H1 (cell line): ENCODE results near the gene C9orf43. TPM values are rescaled to one million over a fixed set of nuclear protein-coding genes. Genes with fewer than 3 reads are reported as not detected.

ENCODE experiments used
- CTCF ChIA-PET: fragments of 300-600 bp; sonication (Branson Sonifier 250); formaldehyde crosslinking; loops from one replicate; lab custom pipeline; 2021; ENCODE audit not compliant: partially characterized antibody; lab: Charles Lee
- POLR2A ChIA-PET: fragments of 300-600 bp; sonication (Branson Sonifier 250); formaldehyde crosslinking; loops from one replicate; lab custom pipeline; 2021; ENCODE audit warnings: inconsistent platforms; ENCODE audit not compliant: partially characterized antibody; lab: Charles Lee
- DNase-seq, 2 experiments: peaks; one replicate each; pipeline versions ENCODE4 v3.0.0 to v3.0.0-alpha.2; 2010 to 2022; ENCODE audit warnings: low spot score in 2 of 2, low read depth in 1 of 2, mixed read lengths in 1 of 2
- FAIRE-seq: peaks from 2 replicates; lab custom pipeline; 2011; peaks lifted over from hg19 to GRCh38; lab: Jason Lieb, UNC
- H2AFZ ChIP-seq: 2 replicates; pipeline ENCODE4 v1.8.1; 2012; ENCODE audit warnings: low read length, inconsistent platforms
- H2AK5ac ChIP-seq: 2 replicates; pipeline ENCODE4 v1.6.1; 2013; ENCODE audit warnings: low read depth, low read length
- H2BK120ac ChIP-seq: replicated peaks from 2 replicates; pipeline ENCODE3; 2013; ENCODE audit warnings: low read depth, low read length, inconsistent platforms
- H2BK12ac ChIP-seq: 2 replicates; pipeline ENCODE4 v1.6.1; 2013; ENCODE audit warnings: low read depth, low read length
- H2BK15ac ChIP-seq: 2 replicates; pipeline ENCODE4 v1.6.1; 2013; ENCODE audit warnings: low read length
- H2BK20ac ChIP-seq: 2 replicates; pipeline ENCODE4 v1.6.1; 2013; ENCODE audit warnings: low read length
- H2BK5ac ChIP-seq: 2 replicates; pipeline ENCODE4 v1.6.1; 2013; ENCODE audit warnings: low read depth, low read length
- H3K14ac ChIP-seq: 2 replicates; pipeline ENCODE4 v1.6.1; 2013; ENCODE audit warnings: inconsistent platforms; ENCODE audit not compliant: insufficient read length
- H3K18ac ChIP-seq: 2 replicates; pipeline ENCODE4 v1.6.1; 2013; ENCODE audit warnings: low read length; ENCODE audit errors: extremely low read depth
- H3K23ac ChIP-seq: 2 replicates; pipeline ENCODE4 v1.6.1; 2013; ENCODE audit warnings: inconsistent platforms; ENCODE audit not compliant: insufficient read length
- H3K23me2 ChIP-seq: 2 replicates; pipeline ENCODE4 v1.6.1; 2013; ENCODE audit warnings: low read depth, low read length
- H3K27ac ChIP-seq: 2 replicates; pipeline ENCODE4 v1.6.1; 2011; ENCODE audit warnings: low read depth, low read length, inconsistent platforms
- H3K27me3 ChIP-seq, 4 experiments: replicated peaks in 1 of 4; 1 replicate in 1 of 4; 2 replicates in 3 of 4; pipeline versions ENCODE4 v1.6.1 to v1.8.1; 2011 to 2013; ENCODE audit warnings: low read length in 3 of 4, mild to moderate bottlenecking in 3 of 4, inconsistent platforms in 2 of 4, mixed read lengths in 2 of 4, moderate library complexity in 1 of 4; ENCODE audit not compliant: control insufficient read depth in 3 of 4, insufficient read depth in 3 of 4; ENCODE audit errors: extremely low read depth in 1 of 4
- H3K36me3 ChIP-seq, 4 experiments: 2 replicates each; pipeline versions ENCODE4 v1.6.1 to v1.8.1; 2011 to 2013; ENCODE audit warnings: mild to moderate bottlenecking in 4 of 4, low read length in 3 of 4, moderate library complexity in 2 of 4, control low read depth in 1 of 4, inconsistent platforms in 1 of 4; ENCODE audit not compliant: insufficient read depth in 4 of 4, control insufficient read depth in 2 of 4
- H3K4ac ChIP-seq: replicated peaks from 2 replicates; pipeline ENCODE3; 2013; ENCODE audit warnings: low read length, low read depth, mixed read lengths, inconsistent platforms; ENCODE audit not compliant: insufficient read length
- H3K4me1 ChIP-seq, 4 experiments: replicated peaks in 1 of 4; 1 replicate in 1 of 4; 2 replicates in 3 of 4; pipeline versions ENCODE4 v1.6.1 to v1.8.1; 2011 to 2013; ENCODE audit warnings: low read length in 3 of 4, inconsistent platforms in 2 of 4, mixed read lengths in 1 of 4; ENCODE audit not compliant: insufficient read depth in 4 of 4, control insufficient read depth in 3 of 4
- H3K4me2 ChIP-seq, 2 experiments: 2 replicates each; pipeline versions ENCODE4 v1.6.1 to v1.8.1; 2011 to 2013; ENCODE audit warnings: low read depth in 2 of 2, low read length in 2 of 2, control low read depth in 1 of 2, inconsistent platforms in 1 of 2, mild to moderate bottlenecking in 1 of 2; ENCODE audit not compliant: insufficient read depth in 1 of 2
- H3K4me3 ChIP-seq, 4 experiments: fragments of 200-600, 300-600 bp in 1 of 4; sonication (generic), shearing (Covaris generic), sonication (Bioruptor Twin) in 1 of 4; 2 replicates each; pipeline versions ENCODE4 v1.5.1 to v1.8.1; 2011 to 2016; ENCODE audit warnings: low read length in 4 of 4, low read depth in 3 of 4, control low read depth in 2 of 4, inconsistent platforms in 2 of 4, mild to moderate bottlenecking in 2 of 4, mixed read lengths in 1 of 4, moderate library complexity in 1 of 4; ENCODE audit not compliant: insufficient read depth in 2 of 4; ENCODE audit errors: extremely low read depth in 1 of 4
- H3K56ac ChIP-seq: replicated peaks from 2 replicates; pipeline ENCODE3; 2013; ENCODE audit warnings: low read depth, mild to moderate bottlenecking, mixed read lengths, low read length, inconsistent platforms; ENCODE audit not compliant: insufficient read length
- H3K79me1 ChIP-seq: 2 replicates; pipeline ENCODE4 v1.6.1; 2013; ENCODE audit warnings: low read depth, low read length, control low read depth
- H3K79me2 ChIP-seq, 2 experiments: 2 replicates each; pipeline versions ENCODE4 v1.6.1 to v1.8.1; 2012 to 2013; ENCODE audit warnings: low read length in 2 of 2, mild to moderate bottlenecking in 2 of 2, inconsistent platforms in 1 of 2; ENCODE audit not compliant: insufficient read depth in 2 of 2, control insufficient read depth in 1 of 2
- H3K9ac ChIP-seq, 4 experiments: replicated peaks in 1 of 4; 1 replicate in 1 of 4; 2 replicates in 3 of 4; pipeline versions ENCODE4 v1.6.1 to v1.8.1; 2011 to 2013; ENCODE audit warnings: low read depth in 3 of 4, low read length in 3 of 4, control low read depth in 2 of 4, mild to moderate bottlenecking in 2 of 4, moderate library complexity in 2 of 4, inconsistent platforms in 1 of 4; ENCODE audit errors: extremely low read depth in 1 of 4
- H3K9me3 ChIP-seq, 2 experiments: 2 replicates each; pipeline versions ENCODE4 v1.6.1 to v1.8.1; 2012 to 2013; ENCODE audit warnings: mild to moderate bottlenecking in 2 of 2, moderate library complexity in 2 of 2, control low read depth in 1 of 2, inconsistent platforms in 1 of 2, low read depth in 1 of 2, low read length in 1 of 2, mixed read lengths in 1 of 2; ENCODE audit not compliant: insufficient read depth in 2 of 2
- H4K20me1 ChIP-seq, 2 experiments: replicated peaks in 1 of 2; 2 replicates each; pipeline versions ENCODE3 to v1.8.1; 2011 to 2013; ENCODE audit warnings: inconsistent platforms in 2 of 2, low read length in 2 of 2, mild to moderate bottlenecking in 1 of 2; ENCODE audit not compliant: insufficient read depth in 2 of 2, control insufficient read depth in 1 of 2
- H4K5ac ChIP-seq: 2 replicates; pipeline ENCODE4 v1.6.1; 2013; ENCODE audit warnings: low read length, low read depth, mixed read lengths, inconsistent platforms; ENCODE audit not compliant: insufficient read length
- H4K8ac ChIP-seq: 2 replicates; pipeline ENCODE4 v1.8.0; 2013; ENCODE audit warnings: mild to moderate bottlenecking, moderate library complexity, low read length, inconsistent platforms; ENCODE audit not compliant: insufficient read depth; ENCODE audit errors: extremely low read depth
- H4K91ac ChIP-seq: replicated peaks from 2 replicates; pipeline ENCODE3; 2013; ENCODE audit warnings: low read length, mixed read lengths, inconsistent platforms; ENCODE audit not compliant: insufficient read length
- CTCF ChIP-seq, 3 experiments: IDR thresholded peaks; 1 replicate in 2 of 3; 2 replicates in 1 of 3; pipeline versions ENCODE4 v1.5.1 to v1.6.1; 2011; ENCODE audit warnings: low read length in 3 of 3, mild to moderate bottlenecking in 3 of 3, inconsistent platforms in 2 of 3, low read depth in 1 of 3, moderate library complexity in 1 of 3; ENCODE audit not compliant: insufficient read depth in 1 of 3; ENCODE audit errors: control extremely low read depth in 1 of 3
- POU5F1 ChIP-seq: IDR thresholded peaks from 2 replicates; pipeline ENCODE4 v1.6.1; 2011; ENCODE audit warnings: low read depth, mild to moderate bottlenecking, low read length, moderate library complexity
- SAP30 ChIP-seq: fragments of 300-600 bp; sonication (generic); IDR thresholded peaks from 2 replicates; pipeline ENCODE4 v1.7.1; 2012; ENCODE audit warnings: low read length, moderate library complexity, mild to moderate bottlenecking, inconsistent platforms; ENCODE audit not compliant: insufficient read depth, insufficient replicate concordance
- WGBS, 2 experiments: shearing (Covaris generic) in 1 of 2; methylation state at CpG; one replicate each; pipeline versions ENCODE4 v1.1.6 to v1.1.7; 2013 to 2015; ENCODE audit warnings: low lambda C conversion rate in 2 of 2, mixed read lengths in 2 of 2, inconsistent platforms in 1 of 2, low coverage in 1 of 2, missing lambda C conversion rate in 1 of 2; ENCODE audit not compliant: insufficient replicate concordance in 2 of 2, insufficient coverage in 1 of 2, insufficient read length in 1 of 2; ENCODE audit errors: extremely low coverage in 1 of 2, missing lambda C conversion rate in 1 of 2; 5-methylcytosine and 5-hydroxymethylcytosine counted together
- polyA plus RNA-seq, 7 experiments: library from polyadenylated mRNA; depleted of rRNA in 3 of 7; stranded (reverse) in 5 of 7; unstranded in 2 of 7; fragments of >200 nt in 5 of 7; fragments of 200-250 nt in 2 of 7; gene quantifications; 1 replicate in 5 of 7; 2 replicates in 1 of 7; 4 replicates in 1 of 7; pipeline versions ENCODE4 v1.2.1 to v1.2.3, GENCODE V29; 2011 to 2013; ENCODE audit warnings: missing spikeins in 2 of 7, mixed read lengths in 2 of 7
- total RNA-seq: library from RNA; stranded (reverse); fragmentation: NEBNext Ultra II Directional; extraction: Animal tissue kit (Norgen Biotek cat#: 25700); gene quantifications from 2 replicates; pipeline ENCODE4 v1.2.1, GENCODE V29; 2021

C9orf43 gene
- total and polyA plus RNA-seq, 2 of the 8 experiments (the other 6 are each of a cell fraction or from before 2014, with no cell fraction given): 0.35 to 0.52 TPM

DNA sequence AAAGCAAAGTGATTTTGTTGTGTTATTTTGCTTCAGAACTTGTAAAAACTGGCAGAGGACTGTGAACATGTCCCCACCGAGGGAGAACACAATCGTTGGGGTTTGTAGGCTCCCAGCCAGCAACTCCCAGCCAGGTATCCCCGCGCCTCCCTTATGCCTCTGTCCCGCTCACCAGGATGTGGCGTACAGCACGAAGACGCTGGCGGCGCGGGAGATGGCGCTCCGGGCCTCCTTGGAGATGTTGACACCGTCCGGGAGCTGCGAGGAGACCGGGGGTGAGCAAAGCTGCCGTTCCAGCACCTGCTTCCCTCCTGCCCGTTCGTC, 702 bp upstream of the C9orf43 start:
- H4K5ac ChIP-seq: peak overlapping the region; percentile 88
- ChIA-PET POLR2A (interaction anchor here (0.7 to 3.4 kb wide), 41 partner anchors 9 to 987 kb away, joined by 3 to 43 read pairs (median 4); partner anchors contain the start of genes ALAD, CDC26, FKBP15 and HDHD3), CTCF (interaction anchor here (0.7 to 2.6 kb wide), 11 partner anchors 9 to 248 kb away, joined by 3 to 7 read pairs (median 4); partner anchors contain the start of gene ALAD)
- H2BK15ac ChIP-seq: no peak overlapping the region
- FAIRE-seq (no peak), DNase-seq (no peak)
- H3K27me3 ChIP-seq: no peaks in the 10 kb centered on the region
- 0 out of 2 replicates have a peak overlapping the region, but pooled peaks have one; percentile 32 for H2AK5ac ChIP-seq
- H2BK12ac ChIP-seq: peak overlapping the region; percentile 96; the same call in 1 of the 2 replicates
- WGBS, 2 experiments: 3% methylated on average over 20 of the region's 20 CpGs; no CpG with 5 or more reads in 1 of the 2 experiments
- no peak overlapping the region for H3K23ac ChIP-seq
- no peak overlapping the region for H3K4ac ChIP-seq
- TF ChIP-seq SAP30: peak; percentile 50
- TF ChIP-seq POU5F1: no peak
- TF ChIP-seq CTCF (IDR thresholded peaks at IDR 0.05; ENCODE audit: control extremely low read depth in 1 of 3, insufficient read depth in 1 of 3, low read depth in 1 of 3, low read length in 3 of 3): peak in 1 of 3 experiments; percentile 0; a peak in 1 of 4 replicates
- H3K4me2 ChIP-seq: peak overlapping the region; percentile 92 to 98
- H2AFZ ChIP-seq: peak overlapping the region; percentile 16; the same call in 1 of the 2 replicates
- no peak overlapping the region for H2BK120ac ChIP-seq
- H3K56ac ChIP-seq: peak overlapping the region; percentile 73
- H3K79me2 ChIP-seq: peaks cover 0 to 22% of the 10 kb centered on the region in 2 experiments; a peak in 3 of 4 replicates
- H3K36me3 ChIP-seq: peaks cover 14 to 20% (median 16%) of the 10 kb centered on the region in 4 experiments
- no peak overlapping the region for H2BK20ac ChIP-seq
- peak overlapping the region; percentile 93 for H3K18ac ChIP-seq
- no peaks in the 10 kb centered on the region for H4K20me1 ChIP-seq
- peaks cover 8% of the 10 kb centered on the region for H3K23me2 ChIP-seq
- peak overlapping the region; percentile 99 for H2BK5ac ChIP-seq
- peaks cover 6% of the 10 kb centered on the region for H3K79me1 ChIP-seq
- H4K8ac ChIP-seq: peak overlapping the region; percentile 98; the same call in 1 of the 2 replicates
- H3K4me1 ChIP-seq: peaks cover 0 to 10% (median 4%) of the 10 kb centered on the region in 4 experiments; a peak in 1 of 7 replicates
- peak overlapping the region; percentile 86 for H4K91ac ChIP-seq
- peak overlapping the region; percentile 97 for H3K27ac ChIP-seq
- H3K4me3 ChIP-seq: peak overlapping the region; percentile 59 to 100 (median 96)
- H3K14ac ChIP-seq: no peak overlapping the region
- H3K9me3 ChIP-seq: no peaks in the 10 kb centered on the region
- H3K9ac ChIP-seq: peak overlapping the region; percentile 93 to 98 (median 98)
